ENCODE measurements around the gene DUSP10. TPM values are rescaled to one million over a fixed set of nuclear protein-coding genes. Genes with fewer than 3 reads are reported as not detected.

The DUSP10 gene
- total RNA-seq, 1 donor from 2014 or later = 4.7 TPM

GRCh38 chr1:221670081-221670480, 71.8 kb downstream of the DUSP10 start:
- TF ChIP-seq CTCF (IDR thresholded peaks at IDR 0.05) (no peak), POLR2AphosphoS5 (IDR thresholded peaks at IDR 0.05; ENCODE audit: insufficient read depth in 1 of 2, low read depth in 1 of 2) (no peak), POLR2A (IDR thresholded peaks at IDR 0.05) (no peak)
- H3K36me3 ChIP-seq = no peaks in the 10 kb centered on the region
- no peaks in the 10 kb centered on the region for H3K9me3 ChIP-seq
- H3K27ac ChIP-seq = no peak overlapping the region
- no peak overlapping the region for H3K4me3 ChIP-seq
- no peak for DNase-seq (ENCODE audit: extremely low spot score in 2 of 2)
- H3K4me1 ChIP-seq = no peaks in the 10 kb centered on the region
- H3K27me3 ChIP-seq = no peaks in the 10 kb centered on the region
- intact Hi-C loops (cut with DNase I) = no loop called here

GRCh38 chr1:221669441-221669840, 72.4 kb downstream of the DUSP10 start:
- Histone ChIP-seq H3K4me3 (no peak overlapping the region), H3K36me3 (no peaks in the 10 kb centered on the region), H3K4me1 (no peaks in the 10 kb centered on the region), H3K27ac (no peak overlapping the region), H3K9me3 (no peaks in the 10 kb centered on the region), H3K27me3 (no peaks in the 10 kb centered on the region)
- intact Hi-C loops (cut with DNase I) = no loop called here
- no peak for DNase-seq (ENCODE audit: extremely low spot score in 2 of 2)
- no peak for TF ChIP-seq POLR2A (IDR thresholded peaks at IDR 0.05)
- no peak for TF ChIP-seq POLR2AphosphoS5 (IDR thresholded peaks at IDR 0.05; ENCODE audit: insufficient read depth in 1 of 2, low read depth in 1 of 2)
- no peak for TF ChIP-seq CTCF (IDR thresholded peaks at IDR 0.05)

GRCh38 chr1:221667504-221667903, 74.4 kb downstream of the DUSP10 start:
- intact Hi-C loops (cut with DNase I) = no loop called here
- no peak for TF ChIP-seq POLR2A (IDR thresholded peaks at IDR 0.05)
- TF ChIP-seq CTCF (IDR thresholded peaks at IDR 0.05) = no peak
- peak in 1 of 2 donors; percentile 82 for TF ChIP-seq POLR2AphosphoS5 (IDR thresholded peaks at IDR 0.05; ENCODE audit: insufficient read depth in 1 of 2, low read depth in 1 of 2)
- Histone ChIP-seq H3K4me3 (no peak overlapping the region), H3K27ac (no peak overlapping the region), H3K9me3 (no peaks in the 10 kb centered on the region), H3K4me1 (no peaks in the 10 kb centered on the region), H3K27me3 (no peaks in the 10 kb centered on the region), H3K36me3 (no peaks in the 10 kb centered on the region)
- DNase-seq (ENCODE audit: extremely low spot score in 2 of 2) = no peak

DNA sequence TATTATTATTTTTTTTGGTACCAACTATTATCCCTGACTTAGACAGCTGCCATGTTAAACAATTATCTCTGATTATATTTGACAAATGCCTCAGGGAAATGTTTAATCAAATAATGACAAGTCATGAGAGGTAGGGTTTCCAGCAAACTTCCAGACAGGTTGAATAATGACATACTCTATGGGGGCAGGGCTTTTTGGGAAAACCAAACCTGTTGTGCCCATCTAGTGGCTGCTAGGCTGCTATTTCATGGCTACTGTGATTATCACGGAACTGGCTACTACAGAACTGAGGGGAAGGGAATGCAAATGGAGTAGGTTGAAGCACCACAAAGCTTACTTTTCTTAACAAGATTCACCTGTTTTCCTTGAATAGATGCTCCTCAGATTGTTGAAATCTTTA, 77.6 kb downstream of the DUSP10 start:
- no peak overlapping the region for H3K27ac ChIP-seq
- intact Hi-C loops (cut with DNase I) = no loop called here
- no peak for DNase-seq (ENCODE audit: extremely low spot score in 2 of 2)
- H3K36me3 ChIP-seq = no peaks in the 10 kb centered on the region
- H3K9me3 ChIP-seq = no peaks in the 10 kb centered on the region
- no peaks in the 10 kb centered on the region for H3K4me1 ChIP-seq
- H3K4me3 ChIP-seq = no peak overlapping the region
- no peak for TF ChIP-seq POLR2AphosphoS5 (IDR thresholded peaks at IDR 0.05; ENCODE audit: insufficient read depth in 1 of 2, low read depth in 1 of 2)
- TF ChIP-seq CTCF (IDR thresholded peaks at IDR 0.05) = no peak
- TF ChIP-seq POLR2A (IDR thresholded peaks at IDR 0.05) = no peak
- no peaks in the 10 kb centered on the region for H3K27me3 ChIP-seq

GRCh38 chr1:221663321-221663720, 78.6 kb downstream of the DUSP10 start:
- H3K27me3 ChIP-seq = no peaks in the 10 kb centered on the region
- intact Hi-C loops (cut with DNase I) = no loop called here
- TF ChIP-seq POLR2AphosphoS5 (IDR thresholded peaks at IDR 0.05; ENCODE audit: insufficient read depth in 1 of 2, low read depth in 1 of 2) (no peak), POLR2A (IDR thresholded peaks at IDR 0.05) (no peak), CTCF (IDR thresholded peaks at IDR 0.05) (no peak)
- no peak for DNase-seq (ENCODE audit: extremely low spot score in 2 of 2)
- no peak overlapping the region for H3K4me3 ChIP-seq
- no peak overlapping the region for H3K27ac ChIP-seq
- no peaks in the 10 kb centered on the region for H3K36me3 ChIP-seq
- no peaks in the 10 kb centered on the region for H3K9me3 ChIP-seq
- H3K4me1 ChIP-seq = no peaks in the 10 kb centered on the region

Data from vagina (tissue), 2 donors.